ENCODE data around the gene GTF3C1.

GRCh38 chr16:27515874-27516353 is 33.8 kb downstream of the GTF3C1 start:
- TF ChIP-seq CTCF (IDR thresholded peaks at IDR 0.05) (no peak), POLR2A (IDR thresholded peaks at IDR 0.05) (no peak)
